CD4-positive, alpha-beta T cell treated with Interferon alpha-2 for 1 hour (primary cell): Measurements from ENCODE around the gene COL18A1.
"Not testable (repeated sequence)": the region's sequence is repeated elsewhere in the genome, so short reads cannot be mapped to it uniquely, and the experiment has no call there.

Experiments
- DNase-seq, 2 donors: peaks; one replicate each; pipeline ENCODE4 v3.0.0-alpha.2; 2020 to 2022

The COL18A1 gene

DNA sequence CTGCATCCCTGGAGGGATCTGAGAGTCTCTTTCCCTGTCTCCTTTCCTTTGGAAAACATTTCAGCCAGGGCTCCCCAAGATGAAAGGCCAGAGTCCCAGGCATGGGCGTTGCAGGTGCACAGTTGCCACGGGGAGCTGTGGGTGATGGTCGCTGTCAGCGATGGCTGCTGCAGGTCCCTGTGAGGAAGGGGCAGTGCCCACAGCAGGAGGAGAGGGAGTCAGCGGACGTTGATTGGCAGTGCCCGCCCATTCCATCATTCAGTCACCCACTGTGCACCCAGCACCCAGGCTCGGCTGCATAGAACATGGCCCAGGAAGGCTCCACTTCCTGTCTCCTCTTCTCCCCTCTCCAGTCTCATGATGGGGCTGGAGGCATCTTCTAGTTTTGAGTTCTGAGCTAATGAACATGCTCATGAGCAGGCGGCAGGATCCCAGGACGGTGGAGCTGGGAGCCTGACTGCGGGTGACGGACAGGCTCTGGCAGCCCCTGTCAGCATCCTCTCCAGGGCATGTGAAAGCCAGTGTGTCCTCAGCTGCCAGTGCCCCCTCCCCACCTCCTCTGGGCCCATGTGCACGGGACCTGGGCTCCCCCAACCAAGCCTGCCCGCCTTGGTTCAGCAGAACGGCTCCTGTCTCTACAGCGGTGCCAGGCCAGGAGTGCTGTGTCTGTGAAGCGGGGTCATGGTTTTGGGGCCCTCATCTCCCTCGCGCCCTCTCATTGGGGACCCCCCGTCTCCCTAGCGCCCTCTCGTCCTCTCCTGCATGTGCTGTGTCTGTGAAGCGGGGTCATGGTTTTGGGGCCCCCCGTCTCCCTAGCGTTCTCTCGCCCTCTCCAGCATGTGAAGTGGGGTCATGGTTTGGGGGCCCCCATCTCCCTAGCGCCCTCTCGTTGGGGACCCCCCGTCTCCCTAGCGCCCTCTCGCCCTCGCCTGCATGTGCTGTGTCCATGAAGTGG is 24.5 kb downstream of the COL18A1 start:
- no peak for DNase-seq

DNA sequence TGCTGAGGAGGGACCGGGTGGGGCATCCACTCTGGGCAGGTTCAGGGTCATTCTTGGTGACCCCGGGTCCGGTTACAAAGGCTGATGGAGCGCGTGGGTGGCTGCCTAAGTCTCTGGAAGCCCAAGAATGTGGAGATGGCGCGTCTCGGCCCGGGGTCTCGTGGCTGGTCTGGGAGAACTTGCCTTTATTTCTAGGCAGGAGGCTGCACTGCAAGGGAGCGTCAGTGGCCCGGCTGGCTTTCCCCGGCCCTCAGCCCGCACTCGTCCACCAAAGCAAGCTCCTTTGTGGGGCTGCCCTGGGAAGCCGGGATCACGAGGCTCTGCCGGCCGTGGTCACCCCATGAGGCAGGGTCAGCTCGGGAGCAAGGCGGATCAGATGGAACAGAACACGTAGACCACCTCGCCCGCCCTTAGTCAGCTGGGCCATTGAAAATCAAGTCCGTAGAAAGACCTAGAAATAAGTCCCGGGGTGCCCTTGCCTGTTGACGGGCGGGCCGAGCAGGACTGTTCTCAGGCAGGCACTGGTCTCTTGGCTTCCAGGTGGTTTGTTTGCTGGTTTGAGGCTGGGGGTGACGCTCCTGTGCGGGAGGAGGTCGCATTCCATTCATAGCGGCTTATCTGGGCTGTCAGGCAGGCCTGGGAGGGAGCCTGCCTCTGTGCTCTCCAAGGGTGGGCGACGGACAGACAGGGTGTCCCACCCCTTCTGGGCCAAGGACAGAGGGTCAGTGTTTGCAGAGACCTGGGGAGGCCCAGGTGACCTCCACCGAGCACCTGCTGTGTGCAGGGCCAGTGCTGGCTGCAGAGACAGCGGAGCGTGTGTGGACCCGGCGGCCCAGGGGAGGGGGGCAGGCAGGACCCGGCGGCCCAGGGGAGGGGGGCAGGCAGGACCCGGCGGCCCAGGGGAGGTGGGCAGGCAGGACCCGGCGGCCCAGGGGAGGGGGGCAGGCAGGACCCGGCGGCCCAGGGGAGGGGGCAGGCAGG is 25.8 kb downstream of the COL18A1 start:
- no peak for DNase-seq

DNA sequence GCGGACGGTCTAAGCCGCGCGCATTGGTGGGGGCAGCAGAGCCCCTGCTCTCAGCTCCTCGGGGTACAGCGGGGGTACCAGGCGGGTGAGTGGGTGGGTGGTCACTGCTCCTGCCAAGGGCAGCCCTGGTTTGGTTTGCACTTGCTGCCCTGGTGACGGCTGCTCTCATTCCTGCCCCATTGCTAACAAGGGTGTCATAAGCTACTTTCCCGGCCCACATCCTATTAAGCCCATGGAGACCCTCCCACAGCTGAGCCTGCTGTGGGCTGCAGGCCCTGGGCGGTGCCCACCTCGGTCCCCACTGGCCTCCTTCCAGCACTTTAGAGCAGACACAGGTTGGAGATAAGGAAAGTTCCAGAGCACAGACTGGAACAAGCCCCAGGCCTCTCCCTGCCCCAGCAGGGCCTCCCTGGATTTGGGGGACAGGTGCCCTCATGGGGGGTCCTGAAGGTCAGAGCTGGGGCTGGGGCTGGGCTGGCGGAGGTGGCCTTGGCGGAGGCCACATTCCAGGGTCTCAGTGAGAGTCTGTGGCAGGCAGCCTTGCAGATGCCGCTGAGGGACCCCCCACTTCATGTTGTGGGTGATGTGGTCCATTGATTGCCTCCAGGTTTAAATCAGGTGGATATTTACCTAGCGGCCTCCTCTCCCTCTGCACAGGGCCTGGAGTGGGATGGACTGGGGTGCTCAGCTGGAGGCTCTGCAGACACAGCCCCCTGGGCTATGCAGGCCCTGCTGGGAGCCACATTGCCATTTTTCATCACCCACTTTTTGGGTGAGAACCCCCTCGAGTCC is 27.0 kb downstream of the COL18A1 start:
- DNase-seq, result no peak

DNA sequence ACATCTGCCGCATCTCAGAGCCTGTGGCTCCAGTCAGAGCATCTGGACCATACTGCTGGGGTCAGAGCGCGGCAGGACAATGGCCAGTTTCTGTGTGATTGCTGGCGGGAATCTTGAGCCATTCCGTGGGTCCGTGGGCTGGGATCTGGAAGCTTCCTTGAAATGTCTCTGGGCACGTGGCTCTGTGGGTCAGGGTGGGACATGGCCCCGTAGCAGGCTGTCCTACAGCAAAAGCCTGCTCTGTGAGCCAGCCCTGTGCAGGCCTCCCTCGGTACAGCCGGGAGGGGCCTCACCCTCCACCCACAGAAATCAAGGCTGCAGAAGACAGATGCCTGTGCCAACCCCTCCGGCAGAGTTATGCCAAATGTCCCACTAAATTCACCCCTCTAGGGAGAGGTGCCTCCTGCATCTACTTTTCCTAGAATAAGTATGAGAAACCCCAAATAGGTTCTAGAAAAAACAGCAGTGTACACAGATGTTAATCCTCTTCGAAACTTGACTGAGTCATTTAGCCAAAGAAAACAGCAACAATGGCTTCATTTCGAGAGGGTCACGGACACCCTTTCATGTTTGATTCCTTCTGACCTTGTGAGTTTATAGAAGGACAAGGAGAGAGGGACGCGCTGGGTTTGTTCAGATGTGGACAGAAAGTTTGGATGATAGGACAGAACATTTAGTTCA is 27.8 kb downstream of the COL18A1 start:
- DNase-seq, result no peak

DNA sequence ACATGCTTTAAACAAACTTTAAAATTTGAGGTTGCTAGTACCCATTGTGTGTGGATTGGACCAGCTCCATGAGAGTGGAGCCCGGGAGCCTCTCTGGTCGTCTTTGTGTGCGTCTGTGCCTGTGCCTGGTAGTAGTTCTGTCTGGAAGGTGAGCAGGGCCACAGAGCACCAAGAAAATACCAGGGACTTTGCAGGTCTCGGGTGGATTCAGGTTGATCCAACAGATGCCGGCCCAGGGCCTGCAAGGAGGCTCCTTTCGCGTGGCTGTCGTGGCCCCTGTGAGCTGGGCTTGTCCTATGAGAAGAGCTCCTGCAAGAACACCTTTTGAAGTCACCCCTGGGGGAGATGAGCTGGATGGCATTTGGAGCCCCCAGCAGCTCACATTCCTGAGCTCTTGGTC is 28.3 kb downstream of the COL18A1 start:
- no peak for DNase-seq

DNA sequence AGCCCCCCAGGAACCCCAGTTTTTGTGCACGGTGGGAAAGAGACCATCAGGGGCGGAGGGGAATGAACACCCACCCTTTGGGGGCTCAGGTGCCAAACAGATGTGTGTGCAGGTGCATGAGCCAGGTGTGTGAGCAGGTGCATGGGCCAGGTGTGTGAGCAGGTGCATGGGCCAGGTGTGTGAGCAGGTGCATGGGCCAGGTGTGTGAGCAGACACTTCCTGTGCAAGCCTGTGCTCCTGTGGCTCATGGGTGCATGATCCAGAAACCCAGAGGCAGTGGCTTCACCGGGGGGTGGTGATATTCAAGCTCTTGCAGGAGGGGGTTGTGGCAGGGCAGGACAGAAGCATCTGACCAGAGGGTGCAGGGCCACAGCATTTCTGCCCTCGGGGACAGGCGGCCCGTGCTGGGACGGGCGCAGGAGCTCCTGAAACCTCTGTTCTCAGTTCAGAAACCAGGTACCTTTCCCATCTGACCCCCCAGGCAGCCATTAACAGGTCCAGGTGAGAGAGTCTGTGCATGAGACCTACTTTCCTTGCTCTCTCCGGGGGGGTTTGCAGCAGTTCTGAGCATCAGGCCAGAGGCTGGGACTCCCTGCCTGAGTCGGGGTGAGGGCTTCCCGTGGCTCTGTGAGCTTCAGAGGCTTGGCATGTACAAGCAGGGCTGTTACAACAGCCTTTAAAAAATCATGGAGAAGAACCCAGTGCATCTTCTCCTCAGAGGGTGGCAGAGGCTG is 29.1 kb downstream of the COL18A1 start:
- DNase-seq, result no peak

DNA sequence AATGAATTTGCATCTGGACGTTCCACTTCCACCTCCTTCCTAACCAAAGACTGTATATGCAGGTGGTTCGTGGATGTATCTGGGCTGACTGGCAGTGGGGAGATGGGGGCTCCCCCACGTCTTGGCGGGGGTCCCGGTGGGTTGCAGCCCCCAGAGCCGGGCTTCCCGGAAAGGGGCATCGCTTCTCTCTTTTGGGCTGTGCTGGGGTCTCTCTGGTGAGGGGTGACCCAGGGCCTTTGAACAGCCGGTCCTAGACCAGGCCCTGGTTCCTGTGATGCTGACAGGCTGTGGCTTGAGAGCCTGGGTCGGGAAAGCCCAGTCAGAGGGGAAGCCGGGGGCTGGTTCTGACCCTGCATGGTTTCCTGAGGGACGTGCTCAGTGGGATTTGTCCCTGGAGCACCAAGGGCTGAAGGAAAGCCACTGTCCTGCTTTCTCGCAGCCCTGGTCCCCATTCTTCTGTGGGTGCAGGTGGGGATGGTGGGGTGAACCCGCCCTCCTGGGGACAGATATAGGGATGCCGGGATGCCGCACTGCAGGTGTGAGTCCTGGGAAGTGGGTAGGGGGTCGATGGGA is 29.8 kb downstream of the COL18A1 start:
- DNase-seq, result no peak

DNA sequence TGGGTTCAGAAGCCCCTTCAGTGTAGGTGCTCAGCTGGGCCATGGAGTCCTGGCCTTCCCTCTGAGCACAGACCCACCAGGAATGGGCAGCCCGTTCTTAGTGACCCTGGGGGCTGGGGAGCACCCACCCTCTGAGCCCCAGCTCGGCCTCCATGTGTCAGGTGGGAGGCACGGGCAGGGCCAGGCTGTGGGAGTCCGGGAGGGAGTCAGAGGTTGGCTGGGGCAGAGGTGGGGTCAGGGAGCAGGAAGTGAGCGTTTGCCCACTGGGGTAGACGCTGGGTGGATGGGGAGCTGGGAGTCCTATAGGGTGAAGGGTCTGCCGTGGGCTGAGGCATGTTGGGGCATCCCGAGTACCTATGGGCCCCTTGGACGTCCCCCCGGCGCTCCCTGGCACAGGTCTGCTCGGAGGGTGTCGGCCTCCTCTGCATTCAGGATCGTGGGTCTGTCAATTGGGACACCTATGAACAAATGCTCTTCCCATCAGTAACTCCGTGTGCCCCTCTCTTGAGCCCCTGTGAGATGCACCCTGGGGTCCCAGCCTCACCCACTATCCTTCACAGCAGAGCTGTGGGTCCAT is 30.5 kb downstream of the COL18A1 start:
- DNase-seq, result no peak

DNA sequence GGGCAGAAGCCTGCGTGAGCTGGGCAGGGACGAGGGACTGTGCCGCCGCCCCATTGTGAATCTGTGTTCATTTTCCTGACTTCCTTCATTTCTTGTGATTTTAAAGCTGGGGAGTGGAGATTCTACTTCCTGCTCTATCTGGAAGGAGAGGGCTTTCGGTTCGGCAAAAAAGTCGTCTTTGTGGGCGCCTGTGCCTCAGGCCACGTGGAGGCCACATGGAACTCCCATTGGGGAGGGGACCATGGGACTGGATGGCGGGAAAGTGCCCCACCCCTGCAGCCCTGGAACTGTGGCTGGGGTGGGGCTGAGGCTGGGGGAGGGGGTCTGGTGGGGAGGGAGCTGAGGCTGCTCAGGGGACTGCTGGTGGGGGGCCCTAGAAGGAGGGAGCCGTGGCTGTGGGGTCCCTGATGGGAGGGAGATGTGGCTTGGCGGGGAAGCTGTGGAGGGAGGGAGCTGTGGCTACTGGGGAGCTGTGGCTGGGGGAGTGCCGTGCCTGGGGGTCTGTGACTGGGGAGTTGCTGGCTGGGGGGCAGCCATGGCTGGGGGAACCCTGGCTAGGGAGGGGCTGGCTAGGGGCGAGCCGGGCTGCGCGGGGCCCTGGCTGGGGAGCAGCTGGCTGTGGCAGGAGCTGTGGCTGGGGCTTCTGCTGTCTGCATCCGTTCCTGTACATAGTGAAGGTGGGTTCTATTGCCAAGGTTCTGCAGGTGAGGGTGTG is 31.5 kb downstream of the COL18A1 start:
- DNase-seq, result no peak

DNA sequence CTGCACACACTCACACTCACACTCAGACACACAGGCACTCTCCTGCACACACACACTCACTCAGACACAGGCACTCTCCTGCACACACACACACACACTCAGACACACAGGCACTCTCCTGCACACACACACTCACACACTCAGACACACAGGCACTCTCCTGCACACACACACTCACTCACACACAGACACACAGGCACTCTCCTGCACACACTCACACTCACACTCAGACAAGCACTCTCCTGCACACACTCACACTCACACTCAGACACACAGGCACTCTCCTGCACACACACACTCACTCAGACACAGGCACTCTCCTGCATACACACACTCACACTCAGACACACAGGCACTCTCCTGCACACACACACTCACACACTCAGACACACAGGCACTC is 32.9 kb downstream of the COL18A1 start:
- not testable (repeated sequence) for DNase-seq

DNA sequence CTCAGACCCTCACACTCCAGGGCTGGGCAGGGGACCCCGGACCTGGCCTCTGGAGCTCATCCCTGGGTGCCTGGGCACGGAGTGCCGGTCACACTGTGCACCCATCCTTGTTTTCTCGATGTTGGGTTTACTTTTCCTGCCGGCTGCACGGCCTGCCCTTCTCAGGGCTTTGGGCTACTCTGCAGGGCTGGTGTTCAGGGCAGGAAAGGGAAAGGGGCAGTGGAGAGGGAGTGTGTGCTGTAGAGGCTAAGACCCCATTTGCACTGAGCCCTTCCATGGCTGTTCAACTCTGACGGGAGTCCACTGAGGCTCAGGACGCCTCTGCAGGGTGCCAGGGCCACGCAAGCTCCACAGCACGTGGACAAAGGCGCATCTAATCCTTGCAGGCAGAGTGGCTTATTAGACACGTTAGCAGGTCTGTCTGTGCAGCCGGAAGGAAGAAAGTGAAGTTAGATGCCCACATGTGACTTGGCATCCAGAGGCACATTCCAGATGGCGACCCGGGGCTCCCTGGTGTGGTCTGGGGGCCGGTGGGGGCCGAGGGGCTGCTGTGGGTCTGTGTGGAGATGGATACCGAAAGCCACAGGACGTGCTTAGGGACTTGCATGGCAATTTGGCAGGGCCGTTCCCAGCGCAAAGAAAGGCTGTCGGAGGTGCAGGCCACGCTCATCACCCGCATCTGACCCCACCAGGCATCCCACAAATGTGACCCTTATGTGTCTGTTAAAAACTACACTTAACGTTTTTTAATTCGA is 33.6 kb downstream of the COL18A1 start:
- no peak for DNase-seq

DNA sequence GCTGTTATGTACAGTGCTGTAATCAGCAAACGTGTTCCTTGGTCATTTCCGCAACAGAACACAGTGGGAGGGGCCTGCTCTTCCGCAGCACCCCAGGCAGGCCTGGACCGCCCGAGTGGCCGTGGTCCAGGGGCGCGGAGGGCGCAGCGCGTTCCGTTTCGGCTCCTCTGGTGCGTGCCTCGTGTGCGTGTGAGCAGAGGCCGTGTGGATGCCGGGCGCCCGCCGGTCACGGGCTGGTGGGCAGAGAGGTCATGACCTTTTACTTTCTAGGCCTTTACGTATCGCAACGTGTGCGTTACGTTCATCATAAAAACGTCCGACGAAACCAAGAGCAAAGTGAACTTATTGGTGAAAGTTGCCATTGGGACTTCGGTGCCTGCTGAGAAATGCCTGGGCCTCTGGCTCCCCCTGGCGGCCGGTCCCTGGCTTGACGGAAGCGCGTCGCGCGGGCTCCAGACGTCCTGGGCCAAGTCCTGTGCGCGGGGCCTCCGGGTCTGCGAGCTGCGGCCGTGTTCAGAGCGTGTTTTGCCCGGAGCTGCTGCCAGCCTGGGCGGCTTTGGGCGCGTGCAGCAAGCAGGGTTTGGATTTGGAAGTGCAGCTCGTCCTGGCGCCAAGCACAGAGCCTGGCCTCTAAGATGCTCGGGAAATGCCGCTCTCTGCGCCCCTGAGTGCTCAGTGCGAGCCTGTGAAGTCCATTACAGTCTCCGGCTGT is 34.4 kb downstream of the COL18A1 start:
- peak; percentile 78 to 85 for DNase-seq

DNA sequence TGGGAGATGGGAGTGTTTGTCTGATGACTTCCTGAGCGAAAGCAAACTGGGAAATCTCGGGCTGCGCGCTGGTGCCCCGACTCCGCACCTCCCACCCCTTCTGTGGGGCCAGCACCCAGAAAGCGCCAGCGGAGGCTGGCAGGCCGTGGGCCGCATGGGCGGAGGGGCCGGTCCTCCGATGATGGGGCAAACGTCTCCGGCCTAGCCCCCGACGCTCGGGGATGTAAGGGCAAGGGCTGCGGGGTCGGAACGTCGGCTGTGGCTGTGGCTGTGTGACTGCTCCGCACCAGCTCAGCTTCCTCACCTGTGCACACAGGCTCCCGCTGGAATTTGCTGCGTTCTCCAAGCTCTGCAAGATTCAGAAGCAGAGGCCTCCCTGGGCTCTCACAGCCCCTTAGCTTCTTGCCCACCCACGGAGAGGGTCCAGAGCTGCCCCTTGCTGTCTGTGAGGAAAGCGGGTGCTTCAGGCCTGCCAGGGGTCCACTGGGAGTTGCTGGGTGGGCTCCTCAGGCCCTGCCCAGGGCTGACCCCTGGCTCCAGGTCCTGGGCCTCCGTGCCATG is 35.0 kb downstream of the COL18A1 start:
- no peak for DNase-seq

DNA sequence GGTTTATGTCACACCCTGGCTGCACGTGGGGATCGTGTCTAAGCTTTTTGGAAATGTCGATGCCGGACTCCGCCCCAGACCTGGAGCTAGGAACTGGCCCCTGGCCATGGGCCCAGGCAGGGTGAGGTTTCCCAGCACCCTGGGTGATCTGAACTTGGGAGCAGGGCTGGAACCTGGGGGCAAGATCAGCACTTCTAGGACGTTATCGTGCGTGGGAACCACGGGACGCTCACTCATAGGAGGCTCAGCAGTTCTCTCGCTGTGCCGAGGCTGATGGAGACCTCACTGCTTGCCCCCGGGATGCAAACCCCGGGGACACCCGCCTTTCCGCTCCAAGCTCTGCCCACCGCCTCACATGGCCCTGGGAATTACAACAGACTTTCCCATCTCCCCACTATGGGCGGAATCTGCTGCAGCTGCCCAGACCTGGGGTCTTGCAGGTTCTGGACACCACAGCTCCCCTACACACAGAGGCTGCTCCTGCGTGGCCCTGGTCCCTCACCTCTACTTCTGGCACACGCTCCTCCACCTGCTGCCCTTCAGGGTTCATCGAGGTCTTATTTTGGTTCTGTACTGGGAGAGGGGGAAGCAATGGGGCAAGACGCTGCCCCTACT is 35.9 kb downstream of the COL18A1 start:
- no peak for DNase-seq

DNA sequence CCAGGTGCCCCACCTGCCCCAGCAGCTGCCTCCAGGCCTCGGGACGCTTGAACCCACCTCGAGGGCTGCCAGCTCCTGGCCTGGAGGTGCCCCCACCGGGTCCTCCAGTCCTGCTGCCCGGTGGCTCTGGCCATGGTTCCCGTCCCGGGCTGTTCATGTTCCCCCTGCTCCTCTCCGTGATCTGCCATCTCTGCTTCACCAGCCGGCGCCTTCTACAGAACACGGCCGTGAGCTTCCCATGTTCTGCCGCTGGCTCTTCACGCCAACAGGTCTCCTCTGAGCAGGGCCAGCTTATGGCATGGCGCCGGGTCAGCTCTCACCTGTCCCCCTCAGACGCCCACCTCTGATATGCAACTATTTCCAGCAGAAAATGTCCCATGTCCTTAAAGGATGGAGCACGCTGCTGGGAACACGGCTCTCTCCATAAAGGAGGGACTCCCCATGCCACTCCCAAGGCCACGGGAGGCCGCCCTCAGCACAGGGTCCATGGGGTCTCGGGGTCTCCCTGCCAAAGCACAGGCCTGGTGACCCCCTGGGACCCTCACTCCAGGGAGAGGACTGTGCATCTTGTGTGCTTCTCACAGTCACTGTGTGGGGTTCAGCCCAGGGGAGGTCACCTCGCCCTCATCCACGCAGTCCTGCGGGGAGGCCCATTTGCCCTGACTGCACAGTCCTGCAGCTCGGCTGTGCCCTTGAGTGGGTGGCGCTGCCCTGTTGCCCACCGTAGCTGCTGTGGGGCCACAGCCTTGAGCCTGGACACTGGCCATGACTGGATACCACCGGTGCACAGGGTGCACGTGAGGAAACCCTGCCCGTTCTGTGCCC is 36.7 kb downstream of the COL18A1 start:
- DNase-seq, result no peak

DNA sequence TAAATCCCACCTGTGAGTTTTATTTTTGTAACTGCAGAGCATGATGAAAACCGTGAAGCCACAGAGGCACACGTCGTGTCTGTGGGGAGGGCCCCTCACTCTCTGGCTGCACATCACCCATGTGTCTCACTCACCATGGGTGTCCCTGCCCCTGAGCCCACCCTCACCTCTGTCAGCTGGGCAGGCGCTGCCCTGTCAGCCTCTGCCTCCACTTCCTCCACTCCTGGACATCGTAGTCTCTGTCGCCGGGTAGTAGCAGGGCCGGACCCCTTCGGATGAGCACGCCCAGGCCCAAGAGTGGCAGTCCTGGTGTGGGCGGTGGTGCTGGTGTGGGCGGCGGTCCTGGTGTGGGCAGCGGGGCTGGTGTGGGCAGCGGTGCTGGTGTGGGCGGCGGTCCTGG is 37.3 kb downstream of the COL18A1 start:
- no peak for DNase-seq
